SK-MEL-5 (cell line): ENCODE data around the gene ESYT2. TPM values are rescaled to one million over a fixed set of nuclear protein-coding genes. Genes with fewer than 3 reads are reported as not detected.
"Not testable (repeated sequence)": the region's sequence is repeated elsewhere in the genome, so short reads cannot be mapped to it uniquely, and the experiment has no call there.

ENCODE experiments used
- DNase-seq: peaks from one replicate; pipeline ENCODE4 v3.0.0-alpha.2; 2016; ENCODE audit warnings: low read depth, low spot score
- in situ Hi-C: cut with HindIII; loops from 2 replicates; pipeline ENCODE4 v1.10.0; 2016; ENCODE audit warnings: low sequenced_read_pairs, high pct_unique_total_duplicates, low pct_unique_long_range_greater_than_20kb
- total RNA-seq: library from RNA; depleted of rRNA; stranded (reverse); fragments of >200 nt; shearing (Covaris generic); gene quantifications from 2 replicates; pipeline ENCODE4 v1.2.3, GENCODE V29; 2014

The ESYT2 gene
- total RNA-seq, 1 experiment from 2014 or later, result 97.7 TPM

GRCh38 chr7:158703679-158704523 lies 125.4 kb downstream of the ESYT2 start:
- DNase-seq, in situ Hi-C loops: not testable (repeated sequence)

- in situ Hi-C loops, result no loop called here
- no peak for DNase-seq
Observed at GRCh38 chr7:158702944-158703343, 126.4 kb downstream of the ESYT2 start.

- DNase-seq, result no peak
- in situ Hi-C loops, result no loop called here
Observed at GRCh38 chr7:158702196-158702595, 127.1 kb downstream of the ESYT2 start.

- DNase-seq, result no peak
- in situ Hi-C loops, result no loop called here
Observed at GRCh38 chr7:158700008-158700407, 129.3 kb downstream of the ESYT2 start.

- DNase-seq, result no peak
- in situ Hi-C loops, result no loop called here
Observed at GRCh38 chr7:158699341-158699740, 130.0 kb downstream of the ESYT2 start.

GRCh38 chr7:158698657-158699195 lies 130.6 kb downstream of the ESYT2 start:
- in situ Hi-C loops, result no loop called here
- no peak for DNase-seq

- DNase-seq, in situ Hi-C loops: not testable (repeated sequence)
Observed at GRCh38 chr7:158697597-158697996, 131.7 kb downstream of the ESYT2 start.

GRCh38 chr7:158695726-158696452 lies 133.4 kb downstream of the ESYT2 start:
- peak; percentile 94 for DNase-seq

GRCh38 chr7:158695056-158695455 lies 134.3 kb downstream of the ESYT2 start:
- DNase-seq, result no peak
- in situ Hi-C loops, result no loop called here

More at GRCh38 chr7:158695726-158696452, 133.4 kb downstream of the ESYT2 start:
- in situ Hi-C loops, result no loop called here

- in situ Hi-C loops, result no loop called here
- no peak for DNase-seq
Observed at GRCh38 chr7:158694650-158695049, 134.7 kb downstream of the ESYT2 start.

- in situ Hi-C loops, result no loop called here
- no peak for DNase-seq
Observed at GRCh38 chr7:158689488-158689887, 139.8 kb downstream of the ESYT2 start.

- in situ Hi-C loops, result no loop called here
- no peak for DNase-seq
Observed at GRCh38 chr7:158687406-158687805, 141.9 kb downstream of the ESYT2 start.

GRCh38 chr7:158685693-158686092 lies 143.6 kb downstream of the ESYT2 start:
- in situ Hi-C loops, result no loop called here

GRCh38 chr7:158684329-158684728 lies 145.0 kb downstream of the ESYT2 start:
- in situ Hi-C loops, result no loop called here
- no peak for DNase-seq

More at GRCh38 chr7:158685693-158686092, 143.6 kb downstream of the ESYT2 start:
- no peak for DNase-seq

- in situ Hi-C loops, result no loop called here
- no peak for DNase-seq
Observed at GRCh38 chr7:158683541-158683940, 145.8 kb downstream of the ESYT2 start.

- no peak for DNase-seq
- in situ Hi-C loops, result no loop called here
Observed at GRCh38 chr7:158682456-158682855, 146.9 kb downstream of the ESYT2 start.
